Upper lobe of right lung (tissue), 1 donor: Measurements from ENCODE around the gene PTPN3. TPM values are rescaled to one million over a fixed set of nuclear protein-coding genes. Genes with fewer than 3 reads are reported as not detected.

ENCODE experiments used
- ATAC-seq: fragments of 200-7000 bp; cut with Tn5 transposase; one replicate; pipeline ENCODE4 v1.9.1; 2020; ENCODE audit warnings: mild to moderate bottlenecking, moderate library complexity
- DNase-seq: peaks from one replicate; pipeline ENCODE4 v3.0.0-alpha.2; 2020
- H3K27ac ChIP-seq: fragments of 200-600 bp; one replicate; pipeline ENCODE4 v1.8.0; 2022
- H3K27me3 ChIP-seq: fragments of 200-600 bp; one replicate; pipeline ENCODE4 v1.8.0; 2022; ENCODE audit warnings: mild to moderate bottlenecking
- H3K36me3 ChIP-seq: fragments of 200-600 bp; one replicate; pipeline ENCODE4 v1.8.0; 2022
- H3K4me1 ChIP-seq: fragments of 200-600 bp; one replicate; pipeline ENCODE4 v1.8.0; 2022
- H3K4me3 ChIP-seq: fragments of 200-600 bp; one replicate; pipeline ENCODE4 v1.8.0; 2022; ENCODE audit warnings: mild to moderate bottlenecking
- H3K9me3 ChIP-seq: fragments of 200-600 bp; one replicate; pipeline ENCODE4 v1.8.0; 2022
- CTCF ChIP-seq: fragments of 200-600 bp; IDR thresholded peaks from one replicate; pipeline ENCODE4 v1.8.0; 2022; ENCODE audit warnings: antibody characterized with exemption
- intact Hi-C: fragments of 100-400 bp; cut with DNase I; formaldehyde crosslinking; loops from one replicate; pipeline ENCODE4 v1.11.0; 2022
- total RNA-seq: library from RNA; stranded (reverse); fragmentation: NEBNext Ultra II Directional; extraction: Animal tissue kit (Norgen Biotek cat#: 25700); gene quantifications from one replicate; pipeline ENCODE4 v1.2.1, GENCODE V29; 2021
- donor health status: DM: no; HTN: yes; CAD: no; lungs with severe emphysema.

The PTPN3 gene
- total RNA-seq, 1 donor from 2014 or later, result 17.1 TPM

- peaks cover 3% of the 10 kb centered on the region for H3K4me1 ChIP-seq
- H3K36me3 ChIP-seq, result peaks cover 4% of the 10 kb centered on the region
- no peak overlapping the region for H3K27ac ChIP-seq
- TF ChIP-seq CTCF, result no peak
- no peak overlapping the region for H3K4me3 ChIP-seq
- intact Hi-C loops, result no loop called here
- no peak for ATAC-seq
- H3K9me3 ChIP-seq, result no peaks in the 10 kb centered on the region
- no peaks in the 10 kb centered on the region for H3K27me3 ChIP-seq
- no peak for DNase-seq
Measured at GRCh38 chr9:109426626-109427402, 71.3 kb downstream of the PTPN3 start.

- H3K4me3 ChIP-seq, result no peak overlapping the region
- H3K36me3 ChIP-seq, result no peaks in the 10 kb centered on the region
- intact Hi-C loops, result no loop called here
- no peaks in the 10 kb centered on the region for H3K27me3 ChIP-seq
- TF ChIP-seq CTCF, result no peak
- H3K9me3 ChIP-seq, result no peaks in the 10 kb centered on the region
- ATAC-seq (no peak), DNase-seq (no peak)
- no peak overlapping the region for H3K27ac ChIP-seq
- peaks cover 3% of the 10 kb centered on the region for H3K4me1 ChIP-seq
Measured at GRCh38 chr9:109424618-109425017, 73.5 kb downstream of the PTPN3 start.

GRCh38 chr9:109423877-109424276 lies 74.2 kb downstream of the PTPN3 start:
- H3K27me3 ChIP-seq, result no peaks in the 10 kb centered on the region
- DNase-seq (no peak), ATAC-seq (no peak)
- no peak overlapping the region for H3K4me3 ChIP-seq
- intact Hi-C loops, result no loop called here
- H3K36me3 ChIP-seq, result no peaks in the 10 kb centered on the region
- H3K27ac ChIP-seq, result no peak overlapping the region
- no peaks in the 10 kb centered on the region for H3K9me3 ChIP-seq
- H3K4me1 ChIP-seq, result peaks cover 3% of the 10 kb centered on the region
- no peak for TF ChIP-seq CTCF

- Histone ChIP-seq H3K27ac (no peak overlapping the region), H3K4me1 (peaks cover 3% of the 10 kb centered on the region), H3K27me3 (no peaks in the 10 kb centered on the region), H3K9me3 (no peaks in the 10 kb centered on the region), H3K36me3 (no peaks in the 10 kb centered on the region), H3K4me3 (no peak overlapping the region)
- TF ChIP-seq CTCF, result no peak
- peak; percentile 53 for ATAC-seq
- intact Hi-C loops, result no loop called here
- no peak for DNase-seq
Measured at GRCh38 chr9:109422641-109423040, 75.5 kb downstream of the PTPN3 start.

- Histone ChIP-seq H3K4me1 (peaks cover 3% of the 10 kb centered on the region), H3K36me3 (no peaks in the 10 kb centered on the region), H3K9me3 (no peaks in the 10 kb centered on the region), H3K4me3 (no peak overlapping the region), H3K27me3 (no peaks in the 10 kb centered on the region), H3K27ac (no peak overlapping the region)
- DNase-seq (no peak), ATAC-seq (no peak)
- intact Hi-C loops, result no loop called here
- no peak for TF ChIP-seq CTCF
Measured at GRCh38 chr9:109421026-109421970, 76.8 kb downstream of the PTPN3 start.
